SK-N-SH (cell line): ENCODE data around the gene MIPOL1. TPM values are rescaled to one million over a fixed set of nuclear protein-coding genes. Genes with fewer than 3 reads are reported as not detected.
"Not testable (repeated sequence)": the region's sequence is repeated elsewhere in the genome, so short reads cannot be mapped to it uniquely, and the experiment has no call there.

Source experiments
- CTCF ChIA-PET: fragments of 300-600, 350-600 bp; formaldehyde crosslinking; extraction: SDS; loops from one replicate; lab custom pipeline; 2021; lab: Yijun Ruan, JAX
- POLR2A ChIA-PET: fragments of 350-600 bp; sonication (Branson Sonifier 250); formaldehyde crosslinking; extraction: SDS; loops from one replicate; lab custom pipeline; 2020; ENCODE audit warnings: antibody characterized with exemption, inconsistent platforms; lab: Yijun Ruan, JAX
- DNase-seq: peaks from one replicate; pipeline ENCODE4 v3.0.0; 2012
- H2AFZ ChIP-seq: fragments of 200-600 bp; sonication (generic); 2 replicates; pipeline ENCODE4 v1.8.1; 2016; ENCODE audit warnings: antibody characterized with exemption, mild to moderate bottlenecking, low read depth
- H3F3A ChIP-seq: fragments of 200-600 bp; sonication (generic); replicated peaks from 2 replicates; pipeline ENCODE3; 2016; ENCODE audit warnings: antibody characterized with exemption, mild to moderate bottlenecking; ENCODE audit not compliant: insufficient read depth
- H3K27ac ChIP-seq, 2 experiments: fragments of 200-500 bp in 1 of 2; fragments of 200-600 bp in 1 of 2; sonication (Bioruptor generic) in 1 of 2; sonication (generic), shearing (Covaris generic) in 1 of 2; 2 replicates each; pipeline versions ENCODE4 v1.5.1 to v1.6.1; 2014 to 2016; ENCODE audit warnings: low read depth in 2 of 2, inconsistent platforms in 1 of 2, low read length in 1 of 2, mild to moderate bottlenecking in 1 of 2, mixed read lengths in 1 of 2
- H3K27me3 ChIP-seq: fragments of 200-600 bp; sonication (generic), shearing (Covaris generic); 2 replicates; pipeline ENCODE4 v1.6.1; 2016; ENCODE audit warnings: mixed run types; ENCODE audit not compliant: insufficient read depth
- H3K36me3 ChIP-seq, 2 experiments: fragments of 200-500 bp in 1 of 2; fragments of 200-600 bp in 1 of 2; sonication (Bioruptor generic) in 1 of 2; sonication (generic) in 1 of 2; replicated peaks in 1 of 2; 2 replicates each; pipeline versions ENCODE3 to v1.5.1; 2014 to 2016; ENCODE audit warnings: low read length in 1 of 2, mild to moderate bottlenecking in 1 of 2; ENCODE audit not compliant: insufficient read depth in 2 of 2, control insufficient read depth in 1 of 2
- H3K4me1 ChIP-seq, 2 experiments: fragments of 200-500 bp in 1 of 2; fragments of 200-600 bp in 1 of 2; sonication (Bioruptor generic) in 1 of 2; sonication (generic), shearing (Covaris generic) in 1 of 2; 2 replicates each; pipeline versions ENCODE4 v1.5.1 to v1.6.1; 2014 to 2016; ENCODE audit warnings: low read depth in 1 of 2, low read length in 1 of 2, mixed run types in 1 of 2; ENCODE audit not compliant: insufficient read depth in 2 of 2, control insufficient read depth in 1 of 2
- H3K4me2 ChIP-seq: fragments of 200-600 bp; sonication (generic), shearing (Covaris generic); 2 replicates; pipeline ENCODE4 v1.6.1; 2017; ENCODE audit warnings: mixed run types
- H3K4me3 ChIP-seq, 2 experiments: fragments of 200-500 bp in 1 of 2; fragments of 200-600 bp in 1 of 2; sonication (Bioruptor generic) in 1 of 2; sonication (generic), shearing (Covaris generic) in 1 of 2; 2 replicates each; pipeline versions ENCODE4 v1.5.1 to v1.8.1; 2014 to 2016; ENCODE audit warnings: low read depth in 2 of 2, inconsistent platforms in 1 of 2, low read length in 1 of 2, mild to moderate bottlenecking in 1 of 2, mixed read lengths in 1 of 2, moderate library complexity in 1 of 2
- H3K79me2 ChIP-seq: fragments of 200-600 bp; sonication (generic); 2 replicates; pipeline ENCODE4 v1.8.1; 2017; ENCODE audit warnings: mild to moderate bottlenecking; ENCODE audit not compliant: insufficient read depth
- H3K9ac ChIP-seq: fragments of 200-600 bp; sonication (generic); 2 replicates; pipeline ENCODE4 v1.6.1; 2017; ENCODE audit warnings: mixed run types
- H3K9me2 ChIP-seq: fragments of 200-600 bp; sonication (generic); 2 replicates; pipeline ENCODE4 v1.6.1; 2017; ENCODE audit warnings: mixed run types
- H3K9me3 ChIP-seq: fragments of 200-600 bp; sonication (generic); 2 replicates; pipeline ENCODE4 v1.6.1; 2017; ENCODE audit warnings: mixed run types, mild to moderate bottlenecking, moderate library complexity
- H4K20me1 ChIP-seq: fragments of 200-600 bp; sonication (generic); 2 replicates; pipeline ENCODE4 v1.6.1; 2017; ENCODE audit warnings: mild to moderate bottlenecking, mixed run types; ENCODE audit not compliant: insufficient read depth
- CHD2 ChIP-seq: fragments of 150-350 bp; IDR thresholded peaks from 2 replicates; pipeline ENCODE4 v1.6.1; 2018; ENCODE audit warnings: low read length; ENCODE audit not compliant: partially characterized antibody
- CTCF ChIP-seq: fragments of 200-600 bp; sonication (generic); IDR thresholded peaks from 2 replicates; pipeline ENCODE4 v1.6.1; 2017; ENCODE audit warnings: antibody characterized with exemption, mild to moderate bottlenecking, moderate library complexity
- ELF1 ChIP-seq: IDR thresholded peaks from 2 replicates; pipeline ENCODE4 v1.4.0; 2012
- EP300 ChIP-seq, 2 experiments: IDR thresholded peaks; 2 replicates each; pipeline versions ENCODE4 v1.4.0 to v1.6.1; 2012; ENCODE audit warnings: borderline replicate concordance in 1 of 2, low read depth in 1 of 2, low read length in 1 of 2
- EZH2phosphoT487 ChIP-seq: fragments of 200-600 bp; sonication (generic); IDR thresholded peaks from 2 replicates; pipeline ENCODE4 v1.6.1; 2017; ENCODE audit warnings: low read depth, mixed run types, mild to moderate bottlenecking, antibody characterized with exemption, moderate library complexity, borderline replicate concordance
- FOXJ3 ChIP-seq: sonication (generic); formaldehyde crosslinking; IDR thresholded peaks from 2 replicates; pipeline ENCODE4 v1.5.1; 2020; ENCODE audit warnings: mild to moderate bottlenecking, missing genetic modification reagents
- FOXM1 ChIP-seq: IDR thresholded peaks from 2 replicates; pipeline ENCODE4 v1.4.0; 2012; ENCODE audit warnings: low read depth, mild to moderate bottlenecking
- GABPA ChIP-seq: IDR thresholded peaks from 2 replicates; pipeline ENCODE4 v1.4.0; 2012; ENCODE audit warnings: low read depth, mild to moderate bottlenecking
- GATA2 ChIP-seq: sonication (generic); formaldehyde crosslinking; IDR thresholded peaks from 2 replicates; pipeline ENCODE4 v1.5.0; 2020; ENCODE audit warnings: mild to moderate bottlenecking, missing genetic modification reagents
- IRF3 ChIP-seq: fragments of 150-350 bp; IDR thresholded peaks from 2 replicates; pipeline ENCODE4 v1.6.1; 2016; ENCODE audit warnings: mild to moderate bottlenecking, low read depth, low read length
- MEF2A ChIP-seq: IDR thresholded peaks from 2 replicates; pipeline ENCODE4 v1.4.0; 2012; ENCODE audit warnings: low read depth, borderline replicate concordance
- MXI1 ChIP-seq: IDR thresholded peaks from 2 replicates; pipeline ENCODE4 v1.6.1; 2012; ENCODE audit warnings: mild to moderate bottlenecking, low read depth, low read length, improper control_type of control experiment
- PBX3 ChIP-seq: IDR thresholded peaks from 2 replicates; pipeline ENCODE4; 2012
- RAD21 ChIP-seq: IDR thresholded peaks from 2 replicates; pipeline ENCODE4 v1.6.1; 2012; ENCODE audit warnings: mild to moderate bottlenecking, low read length
- RCOR1 ChIP-seq: fragments of 150-350 bp; IDR thresholded peaks from 2 replicates; pipeline ENCODE4 v1.6.1; 2017; ENCODE audit warnings: antibody characterized with exemption, low read length
- RFX5 ChIP-seq: IDR thresholded peaks from 2 replicates; pipeline ENCODE4 v1.6.1; 2012; ENCODE audit warnings: mild to moderate bottlenecking, improper control_type of control experiment, low read length
- RXRA ChIP-seq: IDR thresholded peaks from 2 replicates; pipeline ENCODE4 v1.4.0; 2012; ENCODE audit warnings: low read depth, mild to moderate bottlenecking, borderline replicate concordance
- SIN3A ChIP-seq: IDR thresholded peaks from 2 replicates; pipeline ENCODE4 v1.6.1; 2012; ENCODE audit warnings: low read depth, mild to moderate bottlenecking, low read length, moderate library complexity, borderline replicate concordance
- TCF12 ChIP-seq: IDR thresholded peaks from 2 replicates; pipeline ENCODE4 v1.4.0; 2012
- ZBTB33 ChIP-seq: IDR thresholded peaks from 2 replicates; pipeline ENCODE4 v1.4.0; 2012; ENCODE audit warnings: low read depth, borderline replicate concordance
- WGBS: methylation state at CpG from one replicate; pipeline ENCODE4 v1.1.6; 2017; ENCODE audit warnings: low lambda C conversion rate; 5-methylcytosine and 5-hydroxymethylcytosine counted together
- polyA plus RNA-seq, 3 experiments: library from polyadenylated mRNA; depleted of rRNA; stranded (reverse); fragments of >200 nt; gene quantifications; 2 replicates each; pipeline ENCODE4 v1.2.3, GENCODE V29; 2012

Gene MIPOL1
- polyA plus RNA-seq, 1 of the 3 experiments (the other 2 are of a cell fraction) = 0.23 TPM

- Histone ChIP-seq H3K4me3 (no peak overlapping the region), H3K36me3 (no peaks in the 10 kb centered on the region), H3F3A (no peaks in the 10 kb centered on the region), H3K4me1 (no peaks in the 10 kb centered on the region), H3K79me2 (no peaks in the 10 kb centered on the region), H3K9ac (no peak overlapping the region), H4K20me1 (no peaks in the 10 kb centered on the region), H3K27ac (no peak overlapping the region), H3K9me3 (no peaks in the 10 kb centered on the region), H3K27me3 (no peaks in the 10 kb centered on the region), H2AFZ (no peak overlapping the region), H3K9me2 (no peaks in the 10 kb centered on the region), H3K4me2 (no peak overlapping the region)
- WGBS = 3% methylated on average over 4 of the region's 4 CpGs
- no peak for DNase-seq
- POLR2A ChIA-PET = no interaction called here
- TF ChIP-seq IRF3 = no peak
- no peak for TF ChIP-seq GATA2 (CRISPR knock-in tag)
- no peak for TF ChIP-seq EZH2phosphoT487
- TF ChIP-seq EP300 (IDR thresholded peaks at IDR 0.05; ENCODE audit: borderline replicate concordance in 1 of 2, low read depth in 1 of 2, low read length in 1 of 2) = no peak
- no peak for TF ChIP-seq TCF12
- no peak for TF ChIP-seq MXI1
- no peak for TF ChIP-seq GABPA
- no peak for TF ChIP-seq ELF1
- TF ChIP-seq FOXJ3 (CRISPR knock-in tag) = no peak
- TF ChIP-seq RFX5 = no peak
- TF ChIP-seq ZBTB33 = no peak
- TF ChIP-seq FOXM1 = no peak
- TF ChIP-seq RCOR1 = no peak
- TF ChIP-seq RAD21 = no peak
- TF ChIP-seq RXRA = no peak
- no peak for TF ChIP-seq PBX3
- TF ChIP-seq SIN3A = no peak
- TF ChIP-seq MEF2A = no peak
- no peak for TF ChIP-seq CHD2
- TF ChIP-seq CTCF = no peak
- CTCF ChIA-PET = no interaction called here
Measured at GRCh38 chr14:37179896-37180502, 17.7 kb upstream of the MIPOL1 start.

GRCh38 chr14:37180886-37181285 lies 16.9 kb upstream of the MIPOL1 start:
- DNase-seq, H2AFZ ChIP-seq, H3K36me3 ChIP-seq, H3K9me2 ChIP-seq, H3K4me1 ChIP-seq, H4K20me1 ChIP-seq, POLR2A ChIA-PET, H3K79me2 ChIP-seq, H3K27ac ChIP-seq, CTCF ChIA-PET, H3K4me3 ChIP-seq, H3K9me3 ChIP-seq, H3K27me3 ChIP-seq, H3K9ac ChIP-seq, H3F3A ChIP-seq, H3K4me2 ChIP-seq: not testable (repeated sequence)
- WGBS = 27% methylated on average over 7 of the region's 7 CpGs
